Epithelial cell of proximal tubule (primary cell): ENCODE measurements around the gene TMEM208. TPM values are rescaled to one million over a fixed set of nuclear protein-coding genes. Genes with fewer than 3 reads are reported as not detected.
A peak's percentile ranks its signal among the peaks of the same experiment; 100 is the strongest.

Experiments
- DNase-seq: peaks from one replicate; pipeline ENCODE4 v3.0.0-alpha.2; 2011; ENCODE audit warnings: low read depth
- H3K4me3 ChIP-seq: 2 replicates; pipeline ENCODE4 v1.5.1; 2011; ENCODE audit warnings: low read depth, mild to moderate bottlenecking, low read length
- CTCF ChIP-seq: conservative IDR thresholded peaks from 2 replicates; pipeline ENCODE4 v1.5.1; 2012; ENCODE audit warnings: low read depth, mild to moderate bottlenecking, low read length
- total RNA-seq: library from RNA; depleted of rRNA; stranded (reverse); fragments of >200 nt; gene quantifications from 2 replicates; pipeline ENCODE4 v1.2.3, GENCODE V29; 2015

The TMEM208 gene
- total RNA-seq: 49.0 and 54.8 TPM in 2 replicates

- DNase-seq: peak; percentile 78
- peak within 1 kb of the TSS; percentile 91 for H3K4me3 ChIP-seq
- TF ChIP-seq CTCF: peak; percentile 14
Observed at GRCh38 chr16:67226804-67227566, at the start of gene TMEM208. Gene TMEM208 (plus strand): TSS chr16:67227130. CDS start chr16:67227219, 89 bp downstream.

GRCh38 chr16:67177743-67178699 lies 48.9 kb upstream of the TMEM208 start:
- H3K4me3 ChIP-seq: peak overlapping the region; percentile 45
- no peak for TF ChIP-seq CTCF
- no peak for DNase-seq

GRCh38 chr16:67179421-67180080 lies 47.4 kb upstream of the TMEM208 start:
- TF ChIP-seq CTCF: peak; percentile 28
- no peak for DNase-seq
- no peak overlapping the region for H3K4me3 ChIP-seq

DNA sequence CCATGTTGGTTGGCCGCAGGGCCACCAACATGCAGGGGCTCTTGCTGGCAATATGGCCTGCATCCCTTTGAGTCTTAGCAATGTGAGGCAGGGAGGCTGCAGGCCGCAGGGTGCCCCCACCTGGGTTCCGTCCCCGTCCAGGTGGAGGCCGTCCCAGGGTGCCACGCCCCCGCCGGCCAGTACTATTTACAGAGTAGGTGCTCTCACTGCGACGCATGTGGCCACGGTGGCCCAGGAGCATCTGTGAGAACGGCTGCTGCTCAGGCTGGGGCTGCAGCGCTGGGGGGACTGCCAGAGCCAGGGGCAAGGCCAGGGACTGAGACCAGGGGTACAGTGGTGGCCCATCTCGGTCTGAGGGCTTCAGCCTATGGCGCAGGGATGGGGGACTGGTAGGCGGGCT lies 46.8 kb upstream of the TMEM208 start:
- no peak for TF ChIP-seq CTCF
- no peak for DNase-seq
- H3K4me3 ChIP-seq: no peak overlapping the region

GRCh38 chr16:67181346-67181745 lies 45.6 kb upstream of the TMEM208 start:
- TF ChIP-seq CTCF: no peak
- H3K4me3 ChIP-seq: no peak overlapping the region
- no peak for DNase-seq

- TF ChIP-seq CTCF: no peak
- DNase-seq: no peak
- no peak overlapping the region for H3K4me3 ChIP-seq
Observed at GRCh38 chr16:67182288-67182687, 44.6 kb upstream of the TMEM208 start.
